CD4-positive, alpha-beta T cell (primary cell): ENCODE measurements around the gene KIF25. TPM values are rescaled to one million over a fixed set of nuclear protein-coding genes. Genes with fewer than 3 reads are reported as not detected.

ENCODE experiments used
- ATAC-seq: fragments of 200-7000 bp; cut with Tn5 transposase; one replicate; pipeline ENCODE4 v1.10.0; 2022; ENCODE audit warnings: mild to moderate bottlenecking; ENCODE audit not compliant: poor library complexity
- CTCF ChIA-PET: fragments of 350-600 bp; sonication (Branson Sonifier 250); formaldehyde crosslinking; loops from one replicate; lab custom pipeline; 2021; ENCODE audit warnings: antibody characterized with exemption, inconsistent platforms; lab: Charles Lee
- POLR2A ChIA-PET: fragments of 350-600 bp; sonication (Branson Sonifier 250); formaldehyde crosslinking; loops from one replicate; lab custom pipeline; 2021; ENCODE audit warnings: antibody characterized with exemption, inconsistent platforms; lab: Charles Lee
- DNase-seq, 14 experiments: peaks; one replicate each; pipeline ENCODE4 v3.0.0-alpha.2; 2013 to 2020; ENCODE audit warnings: mixed read lengths in 2 of 14
- H3K27ac ChIP-seq, 2 donors: one replicate each; pipeline versions ENCODE4 v1.5.1 to v1.7.0; 2013; ENCODE audit warnings: low read length in 2 of 2, low read depth in 1 of 2, mild to moderate bottlenecking in 1 of 2
- H3K27me3 ChIP-seq, 2 experiments: 1 replicate in 1 of 2; 2 replicates in 1 of 2; pipeline versions ENCODE4 v1.6.1 to v1.7.0; 2013; ENCODE audit warnings: low read length in 2 of 2, control low read depth in 1 of 2, mild to moderate bottlenecking in 1 of 2, moderate library complexity in 1 of 2; ENCODE audit not compliant: insufficient read depth in 2 of 2, control insufficient read depth in 1 of 2
- H3K36me3 ChIP-seq: one replicate; pipeline ENCODE4 v1.6.1; 2013; ENCODE audit warnings: low read length, control low read depth; ENCODE audit not compliant: insufficient read depth
- H3K4me1 ChIP-seq: one replicate; pipeline ENCODE4 v1.6.1; 2013; ENCODE audit warnings: low read length, control low read depth; ENCODE audit not compliant: insufficient read depth
- H3K4me3 ChIP-seq: one replicate; pipeline ENCODE4 v1.5.1; 2013; ENCODE audit warnings: mild to moderate bottlenecking, low read length, moderate library complexity
- H3K9me3 ChIP-seq, 2 experiments: 1 replicate in 1 of 2; 2 replicates in 1 of 2; pipeline versions ENCODE4 v1.6.1 to v1.7.0; 2013; ENCODE audit warnings: low read length in 2 of 2, mild to moderate bottlenecking in 2 of 2, control low read depth in 1 of 2, moderate library complexity in 1 of 2; ENCODE audit not compliant: control insufficient read depth in 1 of 2, insufficient read depth in 1 of 2
- H3K27ac Mint-ChIP-seq: one replicate; pipeline ENCODE4 v1.8.0; 2020; ENCODE audit warnings: mixed read lengths
- H3K27me3 Mint-ChIP-seq: one replicate; pipeline ENCODE4 v1.8.0; 2021; ENCODE audit warnings: mixed read lengths
- H3K36me3 Mint-ChIP-seq: one replicate; pipeline ENCODE4 v1.8.0; 2021; ENCODE audit warnings: low read depth, mixed read lengths
- H3K4me1 Mint-ChIP-seq: one replicate; pipeline ENCODE4 v1.8.0; 2021; ENCODE audit warnings: low read depth, mixed read lengths
- H3K4me3 Mint-ChIP-seq: one replicate; pipeline ENCODE4 v1.8.0; 2020; ENCODE audit warnings: mild to moderate bottlenecking, mixed read lengths
- H3K9me3 Mint-ChIP-seq: one replicate; pipeline ENCODE4 v1.8.0; 2020; ENCODE audit warnings: mixed read lengths
- CTCF ChIP-seq: fragments of 200-600 bp; IDR thresholded peaks from one replicate; pipeline ENCODE4 v1.8.0; 2022; ENCODE audit warnings: antibody characterized with exemption, mild to moderate bottlenecking
- intact Hi-C, 2 experiments: fragments of 100-400 bp; cut with DNase I in 1 of 2; cut with micrococcal nuclease in 1 of 2; formaldehyde crosslinking; loops; one replicate each; pipeline versions ENCODE4 v1.15.1 to v1.9.0; 2023 to 2025; cut with DNase I, micrococcal nuclease
- total RNA-seq, 174 experiments: library from RNA in 2 of 174; stranded (reverse) in 2 of 174; gene quantifications; one replicate each; pipeline ENCODE4 v1.2.3 and lab custom pipeline; 2021 to 2026

Gene KIF25
- total RNA-seq, 2 experiments from 2014 or later = not detected

- H3K4me1 ChIP-seq = no peaks in the 10 kb centered on the region
- peaks cover 18 to 58% of the 10 kb centered on the region in 2 experiments for H3K9me3 ChIP-seq
- H3K4me3 Mint-ChIP-seq = no peak overlapping the region
- no peaks in the 10 kb centered on the region for H3K4me1 Mint-ChIP-seq
- ATAC-seq (no peak), DNase-seq (no peak)
- intact Hi-C loops = no loop called here
- H3K27me3 Mint-ChIP-seq = no peaks in the 10 kb centered on the region
- H3K27me3 ChIP-seq = no peaks in the 10 kb centered on the region
- no peak overlapping the region for H3K27ac Mint-ChIP-seq
- no peak overlapping the region for H3K4me3 ChIP-seq
- no peak for TF ChIP-seq CTCF
- no peak overlapping the region for H3K27ac ChIP-seq
- ChIA-PET POLR2A (no interaction called here), CTCF (no interaction called here)
- no peaks in the 10 kb centered on the region for H3K36me3 ChIP-seq
- no peaks in the 10 kb centered on the region for H3K36me3 Mint-ChIP-seq
- H3K9me3 Mint-ChIP-seq = no peaks in the 10 kb centered on the region
These were observed 47.2 kb downstream of the KIF25 start for GRCh38 chr6:168044521-168045130.

- Mint-ChIP-seq H3K27me3 (no peaks in the 10 kb centered on the region), H3K9me3 (no peaks in the 10 kb centered on the region), H3K36me3 (no peaks in the 10 kb centered on the region), H3K4me1 (no peaks in the 10 kb centered on the region), H3K4me3 (no peak overlapping the region), H3K27ac (no peak overlapping the region)
- no peak overlapping the region for H3K4me3 ChIP-seq
- ATAC-seq (no peak), DNase-seq (no peak)
- TF ChIP-seq CTCF = no peak
- ChIA-PET POLR2A (no interaction called here), CTCF (no interaction called here)
- no peak overlapping the region for H3K27ac ChIP-seq
- H3K27me3 ChIP-seq = no peaks in the 10 kb centered on the region
- H3K4me1 ChIP-seq = no peaks in the 10 kb centered on the region
- intact Hi-C loops = no loop called here
- no peaks in the 10 kb centered on the region for H3K36me3 ChIP-seq
- peaks cover 12 to 56% of the 10 kb centered on the region in 2 experiments for H3K9me3 ChIP-seq
These were observed 47.7 kb downstream of the KIF25 start for GRCh38 chr6:168045141-168045691.

GRCh38 chr6:168045706-168046620, 48.5 kb downstream of the KIF25 start:
- no peak overlapping the region for H3K27ac Mint-ChIP-seq
- CTCF ChIA-PET = no interaction called here
- H3K36me3 ChIP-seq = no peaks in the 10 kb centered on the region
- H3K36me3 Mint-ChIP-seq = no peaks in the 10 kb centered on the region
- peaks cover 5 to 54% of the 10 kb centered on the region in 2 experiments for H3K9me3 ChIP-seq
- H3K4me1 ChIP-seq = no peaks in the 10 kb centered on the region
- no peaks in the 10 kb centered on the region for H3K27me3 Mint-ChIP-seq
- H3K4me3 Mint-ChIP-seq = no peak overlapping the region
- no peak overlapping the region for H3K4me3 ChIP-seq
- no peak for DNase-seq
- H3K27ac ChIP-seq = no peak overlapping the region
- intact Hi-C loops = no loop called here
- ATAC-seq = no peak
- H3K27me3 ChIP-seq = no peaks in the 10 kb centered on the region
- H3K4me1 Mint-ChIP-seq = no peaks in the 10 kb centered on the region
- no peak for TF ChIP-seq CTCF
- H3K9me3 Mint-ChIP-seq = no peaks in the 10 kb centered on the region
- POLR2A ChIA-PET = no interaction called here
